GM21390 (cell line): ENCODE measurements around the gene PUDP.
"Not testable (repeated sequence)": the region's sequence is repeated elsewhere in the genome, so short reads cannot be mapped to it uniquely, and the experiment has no call there.

Source experiments
- ATAC-seq: cut with Tn5 transposase; IDR thresholded peaks from one replicate; pipeline ENCODE4 v1.9.1; 2021; ENCODE audit not compliant: unreplicated experiment

The PUDP gene

GRCh38 chrX:7110821-7111276 is 37.1 kb downstream of the PUDP start:
- peak; percentile 39 for ATAC-seq

- peak; percentile 74 for ATAC-seq
Measured at GRCh38 chrX:7109838-7110793, 37.8 kb downstream of the PUDP start.

- ATAC-seq, result no peak
Measured at GRCh38 chrX:7109049-7109531, 38.9 kb downstream of the PUDP start.

GRCh38 chrX:7108030-7108429 is 39.9 kb downstream of the PUDP start:
- ATAC-seq, result no peak

GRCh38 chrX:7106649-7107048 is 41.3 kb downstream of the PUDP start:
- ATAC-seq, result no peak

- ATAC-seq, result no peak
Measured at GRCh38 chrX:7102119-7102518, 45.8 kb downstream of the PUDP start.

GRCh38 chrX:7100022-7100421 is 47.9 kb downstream of the PUDP start:
- ATAC-seq, result no peak

- not testable (repeated sequence) for ATAC-seq
Measured at GRCh38 chrX:7095657-7096056, 52.3 kb downstream of the PUDP start.

GRCh38 chrX:7093305-7093704 is 54.6 kb downstream of the PUDP start:
- ATAC-seq, result no peak

- no peak for ATAC-seq
Measured at GRCh38 chrX:7092543-7092942, 55.4 kb downstream of the PUDP start.

GRCh38 chrX:7091923-7092322 is 56.0 kb downstream of the PUDP start:
- no peak for ATAC-seq

GRCh38 chrX:7090641-7091040 is 57.3 kb downstream of the PUDP start:
- ATAC-seq, result no peak

GRCh38 chrX:7088968-7089615 is 58.9 kb downstream of the PUDP start:
- no peak for ATAC-seq

GRCh38 chrX:7086384-7086783 is 61.6 kb downstream of the PUDP start:
- peak; percentile 38 for ATAC-seq

GRCh38 chrX:7085879-7086278 is 62.1 kb downstream of the PUDP start:
- ATAC-seq, result peak; percentile 30

GRCh38 chrX:7084841-7085240 is 63.1 kb downstream of the PUDP start:
- ATAC-seq, result no peak

- peak; percentile 77 for ATAC-seq
Measured at GRCh38 chrX:7083468-7084396, 64.2 kb downstream of the PUDP start.

- no peak for ATAC-seq
Measured at GRCh38 chrX:7083021-7083420, 64.9 kb downstream of the PUDP start.

GRCh38 chrX:7082556-7082955 is 65.4 kb downstream of the PUDP start:
- no peak for ATAC-seq

- no peak for ATAC-seq
Measured at GRCh38 chrX:7077241-7078230, 70.4 kb downstream of the PUDP start.
